ENCODE measurements around the gene DLG2.

DNA sequence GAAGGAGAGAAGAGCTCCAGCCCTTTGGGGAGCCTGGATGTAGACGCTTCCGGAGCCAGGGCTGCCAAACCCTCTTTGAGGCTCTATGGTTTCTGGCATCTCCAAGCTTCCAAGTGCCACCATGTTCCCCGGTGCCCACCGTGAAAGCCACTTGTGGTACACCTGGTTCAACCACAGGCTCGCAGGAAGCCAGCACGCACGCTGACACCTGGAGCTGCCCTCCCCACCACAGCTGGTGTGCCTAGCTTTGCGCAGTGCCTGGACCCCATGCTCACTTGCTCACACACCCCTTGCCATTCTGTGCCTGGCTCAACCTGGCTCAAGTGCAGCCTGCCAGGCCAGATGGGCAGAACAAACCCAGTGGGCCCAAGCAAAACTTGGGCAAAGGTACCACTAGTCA, 831.4 kb downstream of the DLG2 start:
- TF ChIP-seq EP300 (IDR thresholded peaks at IDR 0.05) (no peak), POLR2A (IDR thresholded peaks at IDR 0.05) (no peak)
- TF ChIP-seq, protein P1, sequence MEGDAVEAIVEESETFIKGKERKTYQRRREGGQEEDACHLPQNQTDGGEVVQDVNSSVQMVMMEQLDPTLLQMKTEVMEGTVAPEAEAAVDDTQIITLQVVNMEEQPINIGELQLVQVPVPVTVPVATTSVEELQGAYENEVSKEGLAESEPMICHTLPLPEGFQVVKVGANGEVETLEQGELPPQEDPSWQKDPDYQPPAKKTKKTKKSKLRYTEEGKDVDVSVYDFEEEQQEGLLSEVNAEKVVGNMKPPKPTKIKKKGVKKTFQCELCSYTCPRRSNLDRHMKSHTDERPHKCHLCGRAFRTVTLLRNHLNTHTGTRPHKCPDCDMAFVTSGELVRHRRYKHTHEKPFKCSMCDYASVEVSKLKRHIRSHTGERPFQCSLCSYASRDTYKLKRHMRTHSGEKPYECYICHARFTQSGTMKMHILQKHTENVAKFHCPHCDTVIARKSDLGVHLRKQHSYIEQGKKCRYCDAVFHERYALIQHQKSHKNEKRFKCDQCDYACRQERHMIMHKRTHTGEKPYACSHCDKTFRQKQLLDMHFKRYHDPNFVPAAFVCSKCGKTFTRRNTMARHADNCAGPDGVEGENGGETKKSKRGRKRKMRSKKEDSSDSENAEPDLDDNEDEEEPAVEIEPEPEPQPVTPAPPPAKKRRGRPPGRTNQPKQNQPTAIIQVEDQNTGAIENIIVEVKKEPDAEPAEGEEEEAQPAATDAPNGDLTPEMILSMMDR (IDR thresholded peaks at IDR 0.05), result no peak

Measured in tibial nerve (tissue), 4 donors.